HCT116 (cell line): Measurements from ENCODE around the gene SPOP.

Experiments
- REST ChIP-seq: IDR thresholded peaks from 2 replicates; pipeline ENCODE4 v1.6.1; 2012; ENCODE audit warnings: low read depth
- YY1 ChIP-seq: IDR thresholded peaks from 2 replicates; pipeline ENCODE4 v1.6.1; 2011; ENCODE audit warnings: low read length, low read depth, moderate library complexity, mild to moderate bottlenecking; ENCODE audit not compliant: insufficient replicate concordance; ENCODE audit errors: extremely low read depth
- TF ChIP-seq, protein P1 (sequence below), 3 experiments: fragments of 200-600 bp in 1 of 3; sonication (generic) in 1 of 3; IDR thresholded peaks in 2 of 3; conservative IDR thresholded peaks in 1 of 3; 2 replicates each; pipeline ENCODE4 v1.5.1; 2012 to 2017; ENCODE audit warnings: low read depth in 2 of 3, low read length in 2 of 3, antibody characterized with exemption in 1 of 3, borderline replicate concordance in 1 of 3, control low read depth in 1 of 3, mild to moderate bottlenecking in 1 of 3, mixed read lengths in 1 of 3, mixed run types in 1 of 3, moderate library complexity in 1 of 3; ENCODE audit not compliant: insufficient read depth in 1 of 3
- TF ChIP-seq, protein P2 (sequence below): IDR thresholded peaks from 2 replicates; pipeline ENCODE4 v1.6.1; 2012

- TF ChIP-seq, protein P1, sequence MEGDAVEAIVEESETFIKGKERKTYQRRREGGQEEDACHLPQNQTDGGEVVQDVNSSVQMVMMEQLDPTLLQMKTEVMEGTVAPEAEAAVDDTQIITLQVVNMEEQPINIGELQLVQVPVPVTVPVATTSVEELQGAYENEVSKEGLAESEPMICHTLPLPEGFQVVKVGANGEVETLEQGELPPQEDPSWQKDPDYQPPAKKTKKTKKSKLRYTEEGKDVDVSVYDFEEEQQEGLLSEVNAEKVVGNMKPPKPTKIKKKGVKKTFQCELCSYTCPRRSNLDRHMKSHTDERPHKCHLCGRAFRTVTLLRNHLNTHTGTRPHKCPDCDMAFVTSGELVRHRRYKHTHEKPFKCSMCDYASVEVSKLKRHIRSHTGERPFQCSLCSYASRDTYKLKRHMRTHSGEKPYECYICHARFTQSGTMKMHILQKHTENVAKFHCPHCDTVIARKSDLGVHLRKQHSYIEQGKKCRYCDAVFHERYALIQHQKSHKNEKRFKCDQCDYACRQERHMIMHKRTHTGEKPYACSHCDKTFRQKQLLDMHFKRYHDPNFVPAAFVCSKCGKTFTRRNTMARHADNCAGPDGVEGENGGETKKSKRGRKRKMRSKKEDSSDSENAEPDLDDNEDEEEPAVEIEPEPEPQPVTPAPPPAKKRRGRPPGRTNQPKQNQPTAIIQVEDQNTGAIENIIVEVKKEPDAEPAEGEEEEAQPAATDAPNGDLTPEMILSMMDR (IDR thresholded peaks at IDR 0.05 in 2 of 3, conservative IDR thresholded peaks at IDR 0.05 in 1 of 3; ENCODE audit: borderline replicate concordance in 1 of 3, insufficient read depth in 1 of 3, low read depth in 2 of 3, low read length in 2 of 3), result no peak
- TF ChIP-seq, protein P2, sequence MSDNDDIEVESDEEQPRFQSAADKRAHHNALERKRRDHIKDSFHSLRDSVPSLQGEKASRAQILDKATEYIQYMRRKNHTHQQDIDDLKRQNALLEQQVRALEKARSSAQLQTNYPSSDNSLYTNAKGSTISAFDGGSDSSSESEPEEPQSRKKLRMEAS, result no peak
- TF ChIP-seq YY1, result no peak
- no peak for TF ChIP-seq REST
Observed at GRCh38 chr17:49674507-49674906, 3.4 kb downstream of the SPOP start.
